Stimulated activated CD8-positive, alpha-beta memory T cell treated with anti-CD3 and anti-CD28 coated beads, Interleukin-7, amount 100 ng/mL, for 4 hours (primary cell): Measurements from ENCODE around the gene VARS2.
"Not testable (repeated sequence)": the region's sequence is repeated elsewhere in the genome, so short reads cannot be mapped to it uniquely, and the experiment has no call there.

ENCODE experiments used
- DNase-seq, 2 donors: peaks; one replicate each; pipeline ENCODE4 v3.0.0-alpha.2; 2020; ENCODE audit warnings: low read depth in 2 of 2

The VARS2 gene

GRCh38 chr6:30962716-30963115 lies 48.7 kb downstream of the VARS2 start:
- no peak for DNase-seq

- DNase-seq: no peak
Measured at GRCh38 chr6:30963641-30964040, 49.6 kb downstream of the VARS2 start.

DNA sequence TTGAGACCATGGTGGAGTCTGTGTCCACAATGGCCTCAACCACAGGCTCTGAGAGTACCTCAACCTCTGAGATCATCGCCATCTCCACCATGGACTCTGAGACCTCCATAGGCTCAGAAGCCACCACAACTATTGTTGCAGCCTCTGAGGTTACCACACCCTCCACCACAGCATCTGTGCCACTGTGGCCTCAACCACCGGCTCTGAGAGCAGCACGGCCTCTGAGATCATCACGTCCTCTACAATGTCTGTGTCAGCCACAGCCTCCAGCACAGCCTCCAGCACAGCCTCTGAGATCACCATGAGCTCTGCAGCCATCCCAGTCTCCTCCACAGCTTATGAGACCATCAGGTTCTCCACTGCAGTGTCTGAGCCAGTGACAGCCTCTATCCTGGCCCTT lies 50.0 kb downstream of the VARS2 start:
- DNase-seq: no peak

- DNase-seq: no peak
Measured at GRCh38 chr6:30965140-30965601, 51.1 kb downstream of the VARS2 start.

GRCh38 chr6:30966154-30966553 lies 52.1 kb downstream of the VARS2 start:
- DNase-seq: no peak

DNA sequence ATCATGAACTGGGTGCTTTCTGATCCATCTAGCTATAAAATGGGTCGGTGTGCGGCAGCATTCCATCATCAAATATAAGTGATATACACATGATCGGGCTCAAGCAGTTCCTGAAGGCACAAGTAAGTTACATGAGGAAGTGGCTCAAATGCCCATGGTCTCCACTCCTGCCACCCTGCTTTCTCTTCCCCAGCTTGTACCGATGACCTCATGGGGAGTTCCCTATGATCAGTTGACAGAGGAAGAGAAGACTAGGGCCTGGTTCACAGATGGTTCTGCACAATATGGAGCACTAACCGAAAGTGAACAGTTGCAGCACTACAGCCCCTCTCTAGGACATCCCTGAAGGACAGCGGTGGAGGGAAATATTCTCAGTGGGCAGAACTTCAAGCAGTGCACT lies 55.1 kb downstream of the VARS2 start:
- DNase-seq: not testable (repeated sequence)

- no peak for DNase-seq
Measured at GRCh38 chr6:30970946-30971345, 56.9 kb downstream of the VARS2 start.

DNA sequence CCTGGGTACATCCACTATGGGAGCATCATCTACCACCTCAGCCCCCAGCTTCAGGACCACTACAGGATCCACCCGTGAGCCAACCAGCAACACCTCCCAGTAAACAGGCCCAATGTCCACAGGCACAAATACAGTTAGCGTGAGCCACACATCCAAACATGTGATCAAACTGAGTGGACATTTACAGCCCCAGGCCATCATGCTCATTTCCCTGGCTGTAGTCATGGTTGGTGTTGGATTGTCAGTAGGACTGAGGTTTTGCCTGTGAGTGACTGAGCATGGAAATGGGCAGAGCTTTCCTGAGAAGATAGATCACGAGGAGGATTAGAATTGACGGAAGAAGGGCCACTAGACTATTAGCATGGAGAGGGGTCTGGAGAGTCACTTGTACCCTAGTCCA lies 58.8 kb downstream of the VARS2 start:
- DNase-seq: no peak

DNA sequence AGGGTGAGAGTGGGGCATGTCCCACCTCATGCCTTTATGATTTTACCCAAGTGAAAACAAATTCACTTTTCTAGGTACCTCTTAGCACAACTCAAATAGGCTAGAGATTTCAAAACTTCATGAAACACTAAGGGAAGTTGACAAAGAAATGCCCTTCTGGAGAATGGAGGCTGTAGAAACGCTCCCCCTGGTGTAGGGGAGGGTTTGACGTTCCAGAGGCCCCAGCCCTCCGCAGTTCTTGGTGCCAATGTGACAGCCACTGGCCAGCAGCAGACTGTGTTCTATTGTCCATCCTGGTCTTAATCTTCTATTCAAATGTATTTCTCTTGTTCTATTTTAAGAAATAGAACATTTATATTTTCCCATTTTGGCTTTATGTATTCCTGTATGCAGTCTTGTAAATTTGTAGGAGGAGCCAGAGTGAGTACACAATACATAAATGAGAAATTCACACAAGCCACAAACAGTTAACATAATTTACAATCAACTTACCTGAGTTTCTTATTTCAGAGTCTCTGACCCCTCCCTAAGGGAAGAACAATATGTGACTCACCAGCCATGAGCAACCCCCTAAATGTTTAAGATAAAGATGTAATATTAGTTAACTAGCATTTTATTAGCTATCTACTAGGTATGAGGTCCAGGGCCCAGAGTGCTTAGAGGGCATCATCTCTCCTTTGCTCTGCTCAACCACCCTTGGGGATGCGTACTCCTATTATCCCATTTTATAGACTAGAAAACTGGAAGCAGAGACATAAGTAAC lies 60.6 kb downstream of the VARS2 start:
- DNase-seq: no peak
